SK-N-MC (cell line): ENCODE data around the gene TAS2R46.

Source experiments
- EZH2 ChIP-seq: fragments of 200-600 bp; sonication (generic); IDR thresholded peaks from one replicate; pipeline ENCODE4 v1.6.1; 2017; ENCODE audit warnings: antibody characterized with exemption
- POLR2AphosphoS5 ChIP-seq: IDR thresholded peaks from 2 replicates; pipeline ENCODE4 v1.6.1; 2012; ENCODE audit warnings: mild to moderate bottlenecking, low read depth, low read length, borderline replicate concordance

GRCh38 chr12:11078246-11078645 lies 16.2 kb upstream of the TAS2R46 start:
- TF ChIP-seq EZH2: no peak
- TF ChIP-seq POLR2AphosphoS5: no peak
